22Rv1 (cell line): ENCODE data around the gene CRYBG2.

Experiments
- ZFX ChIP-seq: fragments of 450-650 bp; IDR thresholded peaks from 2 replicates; pipeline ENCODE4 v1.6.1; 2017; ENCODE audit warnings: antibody characterized with exemption, borderline replicate concordance
- TF ChIP-seq, protein P1 (sequence below): fragments of 450-650 bp; IDR thresholded peaks from 2 replicates; pipeline ENCODE4 v1.5.1; 2017; ENCODE audit warnings: mild to moderate bottlenecking

DNA sequence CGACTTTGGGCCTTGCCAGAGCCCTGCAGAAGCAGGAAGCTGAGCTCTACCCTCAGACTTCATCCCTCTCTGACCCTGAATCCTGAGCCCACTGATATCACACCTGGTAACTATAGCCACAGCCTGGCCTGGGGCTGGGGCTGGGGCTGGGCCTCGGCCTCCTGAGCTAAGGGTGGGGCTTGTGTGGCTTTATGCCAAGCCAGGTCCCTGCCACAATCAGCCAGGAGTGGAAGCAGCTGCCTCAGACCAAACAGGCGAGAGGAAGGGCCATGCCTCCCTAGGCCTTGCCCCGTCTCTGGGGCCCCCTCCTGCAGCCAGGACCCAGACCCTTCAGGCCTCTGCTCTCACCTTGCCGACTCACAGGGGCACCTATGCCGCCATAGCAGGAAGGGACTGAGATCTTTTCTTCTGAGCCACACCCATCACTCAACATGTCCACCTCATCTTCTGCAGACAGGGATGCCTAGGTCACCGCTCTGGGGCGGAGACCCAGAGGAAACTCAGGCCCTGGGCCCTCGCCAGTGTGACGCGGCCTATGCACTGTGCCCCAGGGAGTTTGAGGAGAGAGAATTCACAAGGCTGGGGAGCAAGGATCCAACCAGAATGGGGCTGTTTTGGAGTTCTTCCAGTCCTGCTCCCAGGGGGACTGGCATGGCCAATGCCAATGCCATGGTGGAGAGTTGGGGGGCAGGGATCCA is 53.2 kb downstream of the CRYBG2 start:
- TF ChIP-seq, protein P1, sequence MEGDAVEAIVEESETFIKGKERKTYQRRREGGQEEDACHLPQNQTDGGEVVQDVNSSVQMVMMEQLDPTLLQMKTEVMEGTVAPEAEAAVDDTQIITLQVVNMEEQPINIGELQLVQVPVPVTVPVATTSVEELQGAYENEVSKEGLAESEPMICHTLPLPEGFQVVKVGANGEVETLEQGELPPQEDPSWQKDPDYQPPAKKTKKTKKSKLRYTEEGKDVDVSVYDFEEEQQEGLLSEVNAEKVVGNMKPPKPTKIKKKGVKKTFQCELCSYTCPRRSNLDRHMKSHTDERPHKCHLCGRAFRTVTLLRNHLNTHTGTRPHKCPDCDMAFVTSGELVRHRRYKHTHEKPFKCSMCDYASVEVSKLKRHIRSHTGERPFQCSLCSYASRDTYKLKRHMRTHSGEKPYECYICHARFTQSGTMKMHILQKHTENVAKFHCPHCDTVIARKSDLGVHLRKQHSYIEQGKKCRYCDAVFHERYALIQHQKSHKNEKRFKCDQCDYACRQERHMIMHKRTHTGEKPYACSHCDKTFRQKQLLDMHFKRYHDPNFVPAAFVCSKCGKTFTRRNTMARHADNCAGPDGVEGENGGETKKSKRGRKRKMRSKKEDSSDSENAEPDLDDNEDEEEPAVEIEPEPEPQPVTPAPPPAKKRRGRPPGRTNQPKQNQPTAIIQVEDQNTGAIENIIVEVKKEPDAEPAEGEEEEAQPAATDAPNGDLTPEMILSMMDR, result no peak
- TF ChIP-seq ZFX, result no peak
